GM23338 (cell line): ENCODE results near the gene CKB. TPM values are rescaled to one million over a fixed set of nuclear protein-coding genes. Genes with fewer than 3 reads are reported as not detected.

Source experiments
- ATAC-seq: fragments of 200-7000 bp; cut with Tn5 transposase; 3 replicates; pipeline ENCODE4 v1.9.1; 2020
- DNase-seq: peaks from one replicate; pipeline ENCODE4 v3.0.0-alpha.2; 2015; ENCODE audit warnings: low spot score
- H2AFZ ChIP-seq: fragments of 200-600 bp; sonication (generic); 2 replicates; pipeline ENCODE4 v1.8.0; 2016; ENCODE audit warnings: antibody characterized with exemption, mild to moderate bottlenecking, moderate library complexity
- H3F3A ChIP-seq: fragments of 200-600 bp; sonication (generic); replicated peaks from 2 replicates; pipeline ENCODE4 v1.8.0; 2017; ENCODE audit warnings: antibody characterized with exemption, mixed run types, low read depth
- H3K27ac ChIP-seq: fragments of 200-600 bp; sonication (generic); 2 replicates; pipeline ENCODE4 v1.6.1; 2016; ENCODE audit warnings: low read depth
- H3K27me3 ChIP-seq: fragments of 200-600 bp; sonication (generic); 2 replicates; pipeline ENCODE4 v1.8.0; 2016; ENCODE audit warnings: mild to moderate bottlenecking, mixed run types, moderate library complexity; ENCODE audit not compliant: insufficient read depth
- H3K36me3 ChIP-seq: fragments of 200-600 bp; sonication (generic); 2 replicates; pipeline ENCODE4 v1.8.0; 2016; ENCODE audit warnings: mild to moderate bottlenecking; ENCODE audit not compliant: insufficient read depth
- H3K4me1 ChIP-seq: fragments of 200-600 bp; sonication (generic); 2 replicates; pipeline ENCODE4 v1.8.0; 2016; ENCODE audit warnings: mild to moderate bottlenecking, moderate library complexity; ENCODE audit not compliant: insufficient read depth
- H3K4me2 ChIP-seq: fragments of 200-600 bp; sonication (generic); 2 replicates; pipeline ENCODE4 v1.7.1; 2017; ENCODE audit warnings: mixed run types
- H3K4me3 ChIP-seq: fragments of 200-600 bp; sonication (generic); 2 replicates; pipeline ENCODE4 v1.6.1; 2016; ENCODE audit warnings: mixed run types
- H3K79me2 ChIP-seq: fragments of 200-600 bp; sonication (generic); replicated peaks from 2 replicates; pipeline ENCODE4 v1.8.0; 2017; ENCODE audit warnings: mild to moderate bottlenecking; ENCODE audit not compliant: insufficient read depth
- H3K9me2 ChIP-seq: fragments of 200-600 bp; sonication (generic); 2 replicates; pipeline ENCODE4 v1.8.0; 2017; ENCODE audit not compliant: insufficient read depth
- H4K20me1 ChIP-seq: fragments of 200-600 bp; sonication (generic); replicated peaks from 2 replicates; pipeline ENCODE4 v1.8.0; 2017; ENCODE audit warnings: mild to moderate bottlenecking; ENCODE audit not compliant: insufficient read depth
- H3K27ac Mint-ChIP-seq: 2 replicates; pipeline ENCODE4 v1.8.0; 2020; ENCODE audit warnings: inconsistent platforms, mild to moderate bottlenecking, moderate library complexity, mixed read lengths
- H3K27me3 Mint-ChIP-seq: 3 replicates; pipeline ENCODE4 v1.8.0; 2022; ENCODE audit warnings: low read depth, mild to moderate bottlenecking, moderate library complexity, mixed read lengths, inconsistent platforms; ENCODE audit not compliant: insufficient read depth, poor library complexity
- H3K36me3 Mint-ChIP-seq: 3 replicates; pipeline ENCODE4 v1.8.0; 2021; ENCODE audit warnings: low read depth, mild to moderate bottlenecking, inconsistent platforms, moderate library complexity, mixed read lengths
- H3K4me1 Mint-ChIP-seq: 3 replicates; pipeline ENCODE4 v1.8.0; 2020; ENCODE audit warnings: mild to moderate bottlenecking, inconsistent platforms, mixed read lengths
- H3K4me3 Mint-ChIP-seq: 3 replicates; pipeline ENCODE4 v1.8.0; 2021; ENCODE audit warnings: moderate library complexity, mild to moderate bottlenecking, inconsistent platforms, mixed read lengths
- H3K9me3 Mint-ChIP-seq: 3 replicates; pipeline ENCODE4 v1.8.0; 2020; ENCODE audit warnings: moderate library complexity, mild to moderate bottlenecking, inconsistent platforms, mixed read lengths
- CREB1 ChIP-seq: fragments of 250-450 bp; sonication (Bioruptor Pico); IDR thresholded peaks from 2 replicates; pipeline ENCODE4 v1.5.0; 2020; ENCODE audit warnings: low read depth, mild to moderate bottlenecking, moderate library complexity
- EZH2 ChIP-seq: fragments of 200-600 bp; sonication (generic); IDR thresholded peaks from one replicate; pipeline ENCODE4 v1.8.0; 2017; ENCODE audit warnings: antibody characterized with exemption, mild to moderate bottlenecking, low read depth; ENCODE audit not compliant: unreplicated experiment
- EZH2phosphoT487 ChIP-seq: fragments of 200-600 bp; sonication (generic); IDR thresholded peaks from one replicate; pipeline ENCODE4 v1.8.1; 2018; ENCODE audit warnings: antibody characterized with exemption; ENCODE audit not compliant: unreplicated experiment
- JUNB ChIP-seq: IDR thresholded peaks from one replicate; pipeline ENCODE4 v1.6.1; 2016; ENCODE audit warnings: antibody characterized with exemption; ENCODE audit not compliant: unreplicated experiment
- NANOG ChIP-seq: IDR thresholded peaks from 2 replicates; pipeline ENCODE4 v1.6.1; 2016; ENCODE audit warnings: antibody characterized with exemption, borderline replicate concordance
- POLR2AphosphoS5 ChIP-seq: IDR thresholded peaks from 2 replicates; pipeline ENCODE4 v1.6.1; 2016; ENCODE audit warnings: antibody characterized with exemption, low read depth
- STAT1 ChIP-seq: IDR thresholded peaks from one replicate; pipeline ENCODE4 v1.6.1; 2016; ENCODE audit warnings: antibody characterized with exemption; ENCODE audit not compliant: unreplicated experiment
- ZNF114 ChIP-seq: fragments of 250-450 bp; sonication (Bioruptor Pico); IDR thresholded peaks from 2 replicates; pipeline ENCODE4 v1.5.0; 2020; ENCODE audit warnings: mild to moderate bottlenecking, moderate library complexity
- ZNF331 ChIP-seq: fragments of 250-450 bp; sonication (Bioruptor Pico); IDR thresholded peaks from 2 replicates; pipeline ENCODE4 v1.5.0; 2020; ENCODE audit warnings: low read depth, mild to moderate bottlenecking, moderate library complexity
- ZNF462 ChIP-seq: fragments of 250-450 bp; sonication (Bioruptor Pico); IDR thresholded peaks from 2 replicates; pipeline ENCODE4 v1.5.0; 2020; ENCODE audit warnings: mild to moderate bottlenecking, moderate library complexity
- polyA plus RNA-seq: library from polyadenylated mRNA; unstranded; fragments of >200 nt; fragmentation: Nextera tagmentation; extraction: Ambion mirVana; gene quantifications from 2 replicates; pipeline ENCODE4 v1.2.1, GENCODE V29; 2016
- total RNA-seq: library from RNA; depleted of rRNA; stranded (reverse); fragments of >200 nt; shearing (Covaris generic); gene quantifications from 2 replicates; pipeline ENCODE4 v1.2.3, GENCODE V29; 2014
- TF ChIP-seq, protein P1 (sequence below), 2 experiments: fragments of 200-600 bp in 1 of 2; sonication (generic) in 1 of 2; conservative IDR thresholded peaks; 2 replicates each; pipeline versions ENCODE4 v1.5.1 to v1.6.1; 2016 to 2017; ENCODE audit warnings: antibody characterized with exemption in 2 of 2, low read depth in 2 of 2, mild to moderate bottlenecking in 2 of 2, moderate library complexity in 1 of 2
- TF ChIP-seq, protein P2 (sequence below): IDR thresholded peaks from 2 replicates; pipeline ENCODE4 v1.6.1; 2016; ENCODE audit warnings: antibody characterized with exemption
- TF ChIP-seq, protein P3 (sequence below): IDR thresholded peaks from one replicate; pipeline ENCODE4 v1.6.1; 2018; ENCODE audit warnings: antibody characterized with exemption; ENCODE audit not compliant: unreplicated experiment

CKB gene
- total and polyA plus RNA-seq, 2 experiments from 2014 or later, result 604 to 852 TPM

DNA sequence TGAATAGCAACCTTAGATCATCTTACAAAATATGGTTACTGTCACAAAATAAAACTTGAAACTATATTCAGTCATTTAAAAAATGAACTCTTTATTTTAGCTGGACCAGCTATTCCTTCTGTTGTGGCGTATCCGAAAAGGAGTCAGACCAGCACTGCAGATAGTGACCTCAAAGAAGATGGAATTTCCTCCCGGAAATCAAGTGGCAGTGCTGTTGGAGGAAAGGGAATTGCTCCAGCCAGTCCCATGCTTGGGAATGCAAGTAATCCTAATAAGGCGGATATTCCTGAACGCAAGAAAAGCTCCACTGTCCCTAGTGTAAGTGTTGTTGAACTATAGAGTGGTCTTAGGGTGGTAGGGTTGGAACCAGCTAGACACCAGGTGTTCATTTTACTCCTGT, 47.7 kb downstream of the CKB start:
- H3K27ac ChIP-seq, result no peak overlapping the region
- no peak overlapping the region for H3K4me2 ChIP-seq
- Mint-ChIP-seq H3K27ac (no peak overlapping the region), H3K27me3 (peaks cover 10% of the 10 kb centered on the region), H3K36me3 (peaks cover 54% of the 10 kb centered on the region), H3K9me3 (no peaks in the 10 kb centered on the region), H3K4me1 (no peaks in the 10 kb centered on the region), H3K4me3 (no peak overlapping the region)
- no peak overlapping the region for H2AFZ ChIP-seq
- H3K4me3 ChIP-seq, result no peak overlapping the region
- no peaks in the 10 kb centered on the region for H3K79me2 ChIP-seq
- ATAC-seq, result no peak
- TF ChIP-seq POLR2AphosphoS5 (no peak), ZNF462 (CRISPR knock-in tag) (no peak), JUNB (no peak), ZNF114 (CRISPR knock-in tag) (no peak), CREB1 (CRISPR knock-in tag) (no peak), EZH2phosphoT487 (no peak), NANOG (no peak), ZNF331 (no peak), EZH2 (no peak), STAT1 (no peak)
- TF ChIP-seq, protein P1, sequence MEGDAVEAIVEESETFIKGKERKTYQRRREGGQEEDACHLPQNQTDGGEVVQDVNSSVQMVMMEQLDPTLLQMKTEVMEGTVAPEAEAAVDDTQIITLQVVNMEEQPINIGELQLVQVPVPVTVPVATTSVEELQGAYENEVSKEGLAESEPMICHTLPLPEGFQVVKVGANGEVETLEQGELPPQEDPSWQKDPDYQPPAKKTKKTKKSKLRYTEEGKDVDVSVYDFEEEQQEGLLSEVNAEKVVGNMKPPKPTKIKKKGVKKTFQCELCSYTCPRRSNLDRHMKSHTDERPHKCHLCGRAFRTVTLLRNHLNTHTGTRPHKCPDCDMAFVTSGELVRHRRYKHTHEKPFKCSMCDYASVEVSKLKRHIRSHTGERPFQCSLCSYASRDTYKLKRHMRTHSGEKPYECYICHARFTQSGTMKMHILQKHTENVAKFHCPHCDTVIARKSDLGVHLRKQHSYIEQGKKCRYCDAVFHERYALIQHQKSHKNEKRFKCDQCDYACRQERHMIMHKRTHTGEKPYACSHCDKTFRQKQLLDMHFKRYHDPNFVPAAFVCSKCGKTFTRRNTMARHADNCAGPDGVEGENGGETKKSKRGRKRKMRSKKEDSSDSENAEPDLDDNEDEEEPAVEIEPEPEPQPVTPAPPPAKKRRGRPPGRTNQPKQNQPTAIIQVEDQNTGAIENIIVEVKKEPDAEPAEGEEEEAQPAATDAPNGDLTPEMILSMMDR (conservative IDR thresholded peaks at IDR 0.05; ENCODE audit: low read depth in 2 of 2), result no peak
- TF ChIP-seq, protein P2, sequence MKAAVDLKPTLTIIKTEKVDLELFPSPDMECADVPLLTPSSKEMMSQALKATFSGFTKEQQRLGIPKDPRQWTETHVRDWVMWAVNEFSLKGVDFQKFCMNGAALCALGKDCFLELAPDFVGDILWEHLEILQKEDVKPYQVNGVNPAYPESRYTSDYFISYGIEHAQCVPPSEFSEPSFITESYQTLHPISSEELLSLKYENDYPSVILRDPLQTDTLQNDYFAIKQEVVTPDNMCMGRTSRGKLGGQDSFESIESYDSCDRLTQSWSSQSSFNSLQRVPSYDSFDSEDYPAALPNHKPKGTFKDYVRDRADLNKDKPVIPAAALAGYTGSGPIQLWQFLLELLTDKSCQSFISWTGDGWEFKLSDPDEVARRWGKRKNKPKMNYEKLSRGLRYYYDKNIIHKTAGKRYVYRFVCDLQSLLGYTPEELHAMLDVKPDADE, result no peak
- TF ChIP-seq, protein P3, sequence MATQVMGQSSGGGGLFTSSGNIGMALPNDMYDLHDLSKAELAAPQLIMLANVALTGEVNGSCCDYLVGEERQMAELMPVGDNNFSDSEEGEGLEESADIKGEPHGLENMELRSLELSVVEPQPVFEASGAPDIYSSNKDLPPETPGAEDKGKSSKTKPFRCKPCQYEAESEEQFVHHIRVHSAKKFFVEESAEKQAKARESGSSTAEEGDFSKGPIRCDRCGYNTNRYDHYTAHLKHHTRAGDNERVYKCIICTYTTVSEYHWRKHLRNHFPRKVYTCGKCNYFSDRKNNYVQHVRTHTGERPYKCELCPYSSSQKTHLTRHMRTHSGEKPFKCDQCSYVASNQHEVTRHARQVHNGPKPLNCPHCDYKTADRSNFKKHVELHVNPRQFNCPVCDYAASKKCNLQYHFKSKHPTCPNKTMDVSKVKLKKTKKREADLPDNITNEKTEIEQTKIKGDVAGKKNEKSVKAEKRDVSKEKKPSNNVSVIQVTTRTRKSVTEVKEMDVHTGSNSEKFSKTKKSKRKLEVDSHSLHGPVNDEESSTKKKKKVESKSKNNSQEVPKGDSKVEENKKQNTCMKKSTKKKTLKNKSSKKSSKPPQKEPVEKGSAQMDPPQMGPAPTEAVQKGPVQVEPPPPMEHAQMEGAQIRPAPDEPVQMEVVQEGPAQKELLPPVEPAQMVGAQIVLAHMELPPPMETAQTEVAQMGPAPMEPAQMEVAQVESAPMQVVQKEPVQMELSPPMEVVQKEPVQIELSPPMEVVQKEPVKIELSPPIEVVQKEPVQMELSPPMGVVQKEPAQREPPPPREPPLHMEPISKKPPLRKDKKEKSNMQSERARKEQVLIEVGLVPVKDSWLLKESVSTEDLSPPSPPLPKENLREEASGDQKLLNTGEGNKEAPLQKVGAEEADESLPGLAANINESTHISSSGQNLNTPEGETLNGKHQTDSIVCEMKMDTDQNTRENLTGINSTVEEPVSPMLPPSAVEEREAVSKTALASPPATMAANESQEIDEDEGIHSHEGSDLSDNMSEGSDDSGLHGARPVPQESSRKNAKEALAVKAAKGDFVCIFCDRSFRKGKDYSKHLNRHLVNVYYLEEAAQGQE, result no peak
- no peaks in the 10 kb centered on the region for H3K9me2 ChIP-seq
- no peaks in the 10 kb centered on the region for H3K27me3 ChIP-seq
- H4K20me1 ChIP-seq, result no peaks in the 10 kb centered on the region; the same call in 1 of the 2 replicates
- peaks cover 23% of the 10 kb centered on the region for H3K36me3 ChIP-seq
- no peak for DNase-seq
- no peaks in the 10 kb centered on the region for H3F3A ChIP-seq
- no peaks in the 10 kb centered on the region for H3K4me1 ChIP-seq
